GM18909 (cell line): ENCODE measurements around the gene UPK1B.
"Not testable (repeated sequence)": the region's sequence is repeated elsewhere in the genome, so short reads cannot be mapped to it uniquely, and the experiment has no call there.

Source experiments
- ATAC-seq: cut with Tn5 transposase; IDR thresholded peaks from one replicate; pipeline ENCODE4 v1.9.1; 2021; ENCODE audit warnings: mild to moderate bottlenecking; ENCODE audit not compliant: unreplicated experiment, poor library complexity

UPK1B gene

GRCh38 chr3:119243058-119243529, 69.7 kb downstream of the UPK1B start:
- ATAC-seq, result not testable (repeated sequence)

- no peak for ATAC-seq
Observed at GRCh38 chr3:119243712-119244111, 70.3 kb downstream of the UPK1B start.

- ATAC-seq, result no peak
Observed at GRCh38 chr3:119245778-119246177, 72.4 kb downstream of the UPK1B start.
